Neural progenitor cell (in vitro differentiated cells): Measurements from ENCODE around the gene TMEM263. TPM values are rescaled to one million over a fixed set of nuclear protein-coding genes. Genes with fewer than 3 reads are reported as not detected.

Source experiments
- DNase-seq: peaks from one replicate; pipeline ENCODE4 v3.0.0-alpha.2; 2016; ENCODE audit warnings: low spot score
- H2AFZ ChIP-seq: fragments of 200-600 bp; sonication (generic); replicated peaks from 2 replicates; pipeline ENCODE4 v1.6.1; 2016; ENCODE audit warnings: antibody characterized with exemption
- H3F3A ChIP-seq: fragments of 200-600 bp; sonication (generic); 2 replicates; pipeline ENCODE4 v1.6.1; 2016; ENCODE audit warnings: antibody characterized with exemption, low read depth
- H3K27ac ChIP-seq: fragments of 200-600 bp; sonication (generic); 2 replicates; pipeline ENCODE4 v1.5.1; 2016; ENCODE audit warnings: mild to moderate bottlenecking
- H3K27me3 ChIP-seq: fragments of 200-600 bp; sonication (generic); 2 replicates; pipeline ENCODE4 v1.6.1; 2016; ENCODE audit warnings: mild to moderate bottlenecking, moderate library complexity
- H3K36me3 ChIP-seq: fragments of 200-600 bp; sonication (generic); 2 replicates; pipeline ENCODE4 v1.5.1; 2016
- H3K4me1 ChIP-seq: fragments of 200-600 bp; sonication (generic); 2 replicates; pipeline ENCODE4 v1.6.1; 2016; ENCODE audit warnings: mixed run types
- H3K4me2 ChIP-seq: fragments of 200-600 bp; sonication (generic); 2 replicates; pipeline ENCODE4 v1.6.1; 2016
- H3K4me3 ChIP-seq: fragments of 200-600 bp; sonication (generic); 2 replicates; pipeline ENCODE4 v1.5.1; 2016
- H3K79me2 ChIP-seq: fragments of 200-600 bp; sonication (generic); 2 replicates; pipeline ENCODE4 v1.6.1; 2016; ENCODE audit warnings: low read depth
- H3K9ac ChIP-seq: fragments of 200-600 bp; sonication (generic); 2 replicates; pipeline ENCODE4 v1.6.1; 2016
- H3K9me3 ChIP-seq: fragments of 200-600 bp; sonication (generic); 2 replicates; pipeline ENCODE4 v1.5.1; 2016; ENCODE audit warnings: low read depth
- H4K20me1 ChIP-seq: fragments of 200-600 bp; sonication (generic); 2 replicates; pipeline ENCODE4 v1.6.1; 2016; ENCODE audit warnings: low read depth
- H3K27ac Mint-ChIP-seq: 3 replicates; pipeline ENCODE4 v1.8.0; 2021; ENCODE audit warnings: mixed read lengths
- H3K27me3 Mint-ChIP-seq: 2 replicates; pipeline ENCODE4 v1.8.0; 2022; ENCODE audit warnings: low read depth, mild to moderate bottlenecking, inconsistent platforms, moderate library complexity, mixed read lengths; ENCODE audit not compliant: insufficient read depth
- H3K36me3 Mint-ChIP-seq: 3 replicates; pipeline ENCODE4 v1.8.0; 2021; ENCODE audit warnings: mixed read lengths
- H3K4me1 Mint-ChIP-seq: 3 replicates; pipeline ENCODE4 v1.8.0; 2021; ENCODE audit warnings: mixed read lengths
- H3K4me3 Mint-ChIP-seq: 3 replicates; pipeline ENCODE4 v1.8.0; 2021; ENCODE audit warnings: mild to moderate bottlenecking, moderate library complexity, mixed read lengths
- H3K9me3 Mint-ChIP-seq: 3 replicates; pipeline ENCODE4 v1.8.0; 2020; ENCODE audit warnings: mixed read lengths
- CTCF ChIP-seq: fragments of 200-600 bp; sonication (generic); IDR thresholded peaks from 2 replicates; pipeline ENCODE4 v1.5.1; 2017; ENCODE audit warnings: antibody characterized with exemption, mild to moderate bottlenecking
- EZH2 ChIP-seq: fragments of 200-600 bp; sonication (generic); IDR thresholded peaks from 2 replicates; pipeline ENCODE4 v1.6.1; 2017; ENCODE audit warnings: antibody characterized with exemption, mild to moderate bottlenecking, moderate library complexity
- EZH2phosphoT487 ChIP-seq: fragments of 200-600 bp; sonication (generic); IDR thresholded peaks from 2 replicates; pipeline ENCODE4 v1.6.1; 2017; ENCODE audit warnings: antibody characterized with exemption
- total RNA-seq: library from RNA; depleted of rRNA; stranded (reverse); fragments of >200 nt; gene quantifications from 2 replicates; pipeline ENCODE4 v1.2.3, GENCODE V29; 2015; ENCODE audit warnings: low replicate concordance

Gene TMEM263
- total RNA-seq, 1 donor from 2014 or later, result 39.7 TPM

GRCh38 chr12:106924268-106924861 is 31.3 kb upstream of the TMEM263 start:
- H3K36me3 ChIP-seq, result no peaks in the 10 kb centered on the region
- DNase-seq, result no peak
- peaks cover 2% of the 10 kb centered on the region for H4K20me1 ChIP-seq
- no peak overlapping the region for H3K27ac ChIP-seq
- H3K9me3 Mint-ChIP-seq, result peaks cover 2% of the 10 kb centered on the region
- no peaks in the 10 kb centered on the region for H3K79me2 ChIP-seq
- peaks cover 7% of the 10 kb centered on the region for H3K27me3 Mint-ChIP-seq
- no peak overlapping the region for H3K4me3 ChIP-seq
- TF ChIP-seq EZH2, result no peak
- TF ChIP-seq EZH2phosphoT487, result no peak
- TF ChIP-seq CTCF, result no peak
- H3K4me1 ChIP-seq, result peaks cover 5% of the 10 kb centered on the region
- H3K9me3 ChIP-seq, result peaks cover 3% of the 10 kb centered on the region
- peaks cover 5% of the 10 kb centered on the region for H3K4me1 Mint-ChIP-seq
- no peak overlapping the region for H3K4me2 ChIP-seq
- H3F3A ChIP-seq, result peaks cover 5% of the 10 kb centered on the region
- no peaks in the 10 kb centered on the region for H3K36me3 Mint-ChIP-seq
- no peak overlapping the region for H3K9ac ChIP-seq
- no peak overlapping the region for H3K4me3 Mint-ChIP-seq
- H3K27me3 ChIP-seq, result no peaks in the 10 kb centered on the region
- H3K27ac Mint-ChIP-seq, result no peak overlapping the region
- H2AFZ ChIP-seq, result no peak overlapping the region

DNA sequence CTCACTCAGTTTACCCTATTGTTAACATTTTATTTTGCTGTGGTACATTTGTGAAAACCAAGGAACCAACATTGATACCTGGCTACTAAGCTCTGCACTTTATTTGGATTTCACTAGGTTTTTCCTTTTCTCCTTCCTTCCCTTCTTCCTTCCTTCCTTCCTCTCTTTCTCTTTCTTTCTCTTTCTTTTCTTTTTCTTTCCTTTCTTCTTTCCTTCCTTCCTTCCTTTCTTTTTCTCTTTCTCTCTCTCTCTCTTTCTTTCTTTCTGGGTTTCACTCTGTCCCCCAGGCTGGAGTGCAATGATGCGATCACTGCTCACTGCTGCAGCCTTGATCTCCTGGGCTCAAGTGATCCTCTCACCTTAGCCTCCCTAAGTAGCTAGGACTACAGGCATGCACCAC is 29.1 kb upstream of the TMEM263 start:
- H3K27me3 ChIP-seq, result no peaks in the 10 kb centered on the region
- no peaks in the 10 kb centered on the region for H3K4me1 Mint-ChIP-seq

DNA sequence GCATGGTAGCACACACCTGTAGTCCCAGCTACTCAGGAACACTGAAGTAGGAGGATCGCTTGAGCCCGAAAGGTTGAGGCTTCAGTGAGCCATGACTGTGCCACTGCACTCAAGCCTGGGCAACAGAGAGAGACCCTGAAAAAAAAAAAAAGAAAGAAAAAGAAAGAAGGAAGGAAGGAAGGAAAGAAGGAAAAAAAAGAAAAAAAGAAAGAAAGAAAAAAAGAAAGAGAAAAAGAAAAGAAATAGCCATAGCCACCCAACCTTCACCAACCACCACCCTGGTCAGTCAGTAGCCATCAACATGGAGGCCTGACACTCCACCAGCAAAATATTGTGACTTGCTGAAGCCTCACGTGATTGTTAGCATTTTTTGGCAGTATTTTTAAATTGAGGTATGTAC is 21.4 kb upstream of the TMEM263 start:
- H2AFZ ChIP-seq, result no peak overlapping the region
- H3K4me2 ChIP-seq, result no peak overlapping the region
- no peak overlapping the region for H3K27ac Mint-ChIP-seq
- H3F3A ChIP-seq, result no peaks in the 10 kb centered on the region
- H3K36me3 ChIP-seq, result no peaks in the 10 kb centered on the region
- H3K9me3 ChIP-seq, result no peaks in the 10 kb centered on the region
- H3K27ac ChIP-seq, result no peak overlapping the region
- no peaks in the 10 kb centered on the region for H3K36me3 Mint-ChIP-seq
- DNase-seq, result no peak
- H3K4me1 ChIP-seq, result no peaks in the 10 kb centered on the region
- no peaks in the 10 kb centered on the region for H3K9me3 Mint-ChIP-seq
- no peaks in the 10 kb centered on the region for H4K20me1 ChIP-seq
- H3K79me2 ChIP-seq, result no peaks in the 10 kb centered on the region
- H3K4me3 ChIP-seq, result no peak overlapping the region
- TF ChIP-seq CTCF (no peak), EZH2 (no peak)
- H3K9ac ChIP-seq, result no peak overlapping the region
- no peaks in the 10 kb centered on the region for H3K27me3 ChIP-seq
- H3K4me3 Mint-ChIP-seq, result no peak overlapping the region
- no peaks in the 10 kb centered on the region for H3K4me1 Mint-ChIP-seq
- H3K27me3 Mint-ChIP-seq, result peaks cover 2% of the 10 kb centered on the region

More for the DNA sequence above, 29.1 kb upstream of the TMEM263 start:
- Histone ChIP-seq H3K36me3 (no peaks in the 10 kb centered on the region), H3K9me3 (peaks cover 3% of the 10 kb centered on the region), H3K9ac (no peak overlapping the region), H3K4me2 (no peak overlapping the region), H3K27ac (no peak overlapping the region), H3K79me2 (no peaks in the 10 kb centered on the region), H4K20me1 (no peaks in the 10 kb centered on the region), H2AFZ (no peak overlapping the region), H3K4me1 (no peaks in the 10 kb centered on the region), H3F3A (no peaks in the 10 kb centered on the region), H3K4me3 (no peak overlapping the region)
- Mint-ChIP-seq H3K9me3 (peaks cover 2% of the 10 kb centered on the region), H3K27me3 (peaks cover 3% of the 10 kb centered on the region), H3K27ac (no peak overlapping the region), H3K4me3 (no peak overlapping the region), H3K36me3 (no peaks in the 10 kb centered on the region)
- DNase-seq, result no peak
- TF ChIP-seq EZH2 (no peak), EZH2phosphoT487 (no peak), CTCF (no peak)
